ENCODE results near the gene PTPN4.

- TF ChIP-seq EZH2 (IDR thresholded peaks at IDR 0.05; ENCODE audit: insufficient read depth, poor library complexity, severe bottlenecking): no peak
- no peak for TF ChIP-seq EZH2phosphoT487 (IDR thresholded peaks at IDR 0.05; ENCODE audit: insufficient read depth, low read depth)
Measured at GRCh38 chr2:119735565-119735964, 24.2 kb upstream of the PTPN4 start.
